IMR-90 (cell line): ENCODE measurements around the gene TM7SF3. TPM values are rescaled to one million over a fixed set of nuclear protein-coding genes. Genes with fewer than 3 reads are reported as not detected.

ENCODE experiments used
- ATAC-seq: fragments of 200-7000 bp; cut with Tn5 transposase; 2 replicates; pipeline ENCODE4 v1.9.1; 2020; ENCODE audit warnings: low read depth, mild to moderate bottlenecking, moderate library complexity
- BruUV-seq: library from RNA; stranded (reverse); fragments of 400-500 nt; replicated peaks from 2 replicates; lab custom pipeline; 2021; lab: Mats Ljungman, UMichigan
- CTCF ChIA-PET: fragments of 300-600 bp; formaldehyde crosslinking; extraction: SDS; loops from one replicate; lab custom pipeline; 2021; ENCODE audit warnings: antibody characterized with exemption; lab: Yijun Ruan, JAX
- POLR2A ChIA-PET: fragments of 300-600 bp; sonication (Branson Sonifier 250); formaldehyde crosslinking; loops from one replicate; lab custom pipeline; 2022; ENCODE audit warnings: antibody characterized with exemption; ENCODE audit not compliant: unreplicated experiment; lab: Charles Lee
- DNase-seq: peaks from one replicate; pipeline ENCODE4 v3.0.0; 2013
- H2AFZ ChIP-seq: replicated peaks from 2 replicates; pipeline ENCODE3; 2013; ENCODE audit warnings: low read length, mild to moderate bottlenecking; ENCODE audit not compliant: poor library complexity
- H2AK5ac ChIP-seq: 2 replicates; pipeline ENCODE4 v1.6.1; 2013; ENCODE audit warnings: low read depth, low read length, inconsistent platforms
- H2AK9ac ChIP-seq: replicated peaks from 2 replicates; pipeline ENCODE3; 2013; ENCODE audit warnings: mild to moderate bottlenecking, low read depth, low read length, moderate library complexity; ENCODE audit not compliant: poor library complexity
- H2BK120ac ChIP-seq: 2 replicates; pipeline ENCODE4 v1.6.1; 2013; ENCODE audit warnings: low read depth, low read length, inconsistent platforms
- H2BK15ac ChIP-seq: 3 replicates; pipeline ENCODE4 v1.6.1; 2013; ENCODE audit warnings: low read depth, low read length, inconsistent platforms
- H2BK20ac ChIP-seq: 2 replicates; pipeline ENCODE4 v1.6.1; 2013; ENCODE audit warnings: low read depth, mild to moderate bottlenecking, inconsistent platforms, low read length, moderate library complexity
- H2BK5ac ChIP-seq: 2 replicates; pipeline ENCODE4 v1.6.1; 2013; ENCODE audit warnings: mild to moderate bottlenecking, low read depth, low read length, inconsistent platforms; ENCODE audit not compliant: poor library complexity, severe bottlenecking
- H3K14ac ChIP-seq: replicated peaks from 2 replicates; pipeline ENCODE4 v1.6.1; 2013; ENCODE audit warnings: low read depth, low read length, inconsistent platforms
- H3K18ac ChIP-seq: 2 replicates; pipeline ENCODE4 v1.6.1; 2013; ENCODE audit warnings: low read depth, low read length, control low read depth
- H3K23ac ChIP-seq: 2 replicates; pipeline ENCODE4 v1.6.1; 2013; ENCODE audit warnings: low read depth, low read length, inconsistent platforms
- H3K27ac ChIP-seq: 2 replicates; pipeline ENCODE4 v1.5.1; 2013; ENCODE audit warnings: mild to moderate bottlenecking, control low read depth, low read length; ENCODE audit not compliant: insufficient read depth
- H3K27me3 ChIP-seq: 2 replicates; pipeline ENCODE4 v1.6.1; 2013; ENCODE audit warnings: low read length; ENCODE audit not compliant: control insufficient read depth, insufficient read depth
- H3K36me3 ChIP-seq: 2 replicates; pipeline ENCODE4 v1.6.1; 2013; ENCODE audit warnings: low read length, mixed read lengths; ENCODE audit not compliant: control insufficient read depth, insufficient read depth
- H3K4ac ChIP-seq: 2 replicates; pipeline ENCODE4 v1.6.1; 2013; ENCODE audit warnings: low read depth, low read length, inconsistent platforms
- H3K4me1 ChIP-seq: 2 replicates; pipeline ENCODE4 v1.6.1; 2013; ENCODE audit warnings: low read length, mixed read lengths; ENCODE audit not compliant: control insufficient read depth, insufficient read depth
- H3K4me2 ChIP-seq: 2 replicates; pipeline ENCODE4 v1.6.1; 2013; ENCODE audit warnings: low read depth, mild to moderate bottlenecking, control low read depth, low read length, moderate library complexity
- H3K4me3 ChIP-seq: 2 replicates; pipeline ENCODE4 v1.5.1; 2013; ENCODE audit warnings: low read depth, mild to moderate bottlenecking, control low read depth, low read length, moderate library complexity; ENCODE audit not compliant: insufficient read depth
- H3K56ac ChIP-seq: 2 replicates; pipeline ENCODE4 v1.6.1; 2013; ENCODE audit warnings: low read length, inconsistent platforms; ENCODE audit not compliant: insufficient read depth; ENCODE audit errors: extremely low read depth
- H3K79me1 ChIP-seq, 2 experiments: 2 replicates each; pipeline ENCODE4 v1.6.1; 2013; ENCODE audit warnings: low read length in 2 of 2, inconsistent platforms in 1 of 2, low read depth in 1 of 2
- H3K9ac ChIP-seq: 2 replicates; pipeline ENCODE4 v1.6.1; 2013; ENCODE audit warnings: low read depth, low read length, control low read depth
- H3K9me1 ChIP-seq: 2 replicates; pipeline ENCODE4 v1.6.1; 2013; ENCODE audit warnings: low read length, inconsistent platforms; ENCODE audit not compliant: insufficient read depth
- H3K9me3 ChIP-seq: 2 replicates; pipeline ENCODE4 v1.6.1; 2013; ENCODE audit warnings: low read length; ENCODE audit not compliant: control insufficient read depth, insufficient read depth
- H4K20me1 ChIP-seq: 2 replicates; pipeline ENCODE4 v1.6.1; 2013; ENCODE audit warnings: low read length, inconsistent platforms; ENCODE audit not compliant: insufficient read depth
- H4K5ac ChIP-seq: 2 replicates; pipeline ENCODE4 v1.6.1; 2013; ENCODE audit warnings: mild to moderate bottlenecking, low read depth, low read length, control low read depth
- H4K8ac ChIP-seq, 2 experiments: 2 replicates each; pipeline ENCODE4 v1.6.1; 2013; ENCODE audit warnings: low read depth in 2 of 2, low read length in 2 of 2, control low read depth in 1 of 2, inconsistent platforms in 1 of 2
- H4K91ac ChIP-seq: 2 replicates; pipeline ENCODE4 v1.6.1; 2013; ENCODE audit warnings: low read depth, low read length, inconsistent platforms; ENCODE audit not compliant: insufficient read depth
- BHLHE40 ChIP-seq: fragments of 150-350 bp; IDR thresholded peaks from 2 replicates; pipeline ENCODE4 v1.6.1; 2016; ENCODE audit warnings: mild to moderate bottlenecking, low read depth, low read length
- ELK1 ChIP-seq: fragments of 150-350 bp; IDR thresholded peaks from 2 replicates; pipeline ENCODE4 v1.6.1; 2016; ENCODE audit warnings: low read depth, mild to moderate bottlenecking, low read length, moderate library complexity, borderline replicate concordance
- FOS ChIP-seq: fragments of 150-350 bp; IDR thresholded peaks from 2 replicates; pipeline ENCODE4 v1.6.1; 2016; ENCODE audit warnings: low read depth, low read length
- MAFK ChIP-seq: IDR thresholded peaks from 2 replicates; pipeline ENCODE4 v1.6.1; 2012; ENCODE audit warnings: low read depth, low read length, improper control_type of control experiment
- MAZ ChIP-seq: IDR thresholded peaks from 2 replicates; pipeline ENCODE4 v1.6.1; 2012; ENCODE audit warnings: low read depth, mild to moderate bottlenecking, low read length, improper control_type of control experiment, moderate library complexity, borderline replicate concordance
- NFE2L2 ChIP-seq: fragments of 150-350 bp; IDR thresholded peaks from 2 replicates; pipeline ENCODE4 v1.6.1; 2016; ENCODE audit warnings: low read depth, mild to moderate bottlenecking, low read length
- POLR2A ChIP-seq: IDR thresholded peaks from 2 replicates; pipeline ENCODE4 v1.6.1; 2012; ENCODE audit warnings: mild to moderate bottlenecking, low read depth, low read length
- RAD21 ChIP-seq: IDR thresholded peaks from 2 replicates; pipeline ENCODE4 v1.6.1; 2012; ENCODE audit warnings: low read length, improper control_type of control experiment
- RCOR1 ChIP-seq: IDR thresholded peaks from 2 replicates; pipeline ENCODE4 v1.6.1; 2012; ENCODE audit warnings: mild to moderate bottlenecking, low read length, improper control_type of control experiment; ENCODE audit not compliant: insufficient replicate concordance
- RFX5 ChIP-seq: IDR thresholded peaks from 2 replicates; pipeline ENCODE4 v1.8.0; 2012; ENCODE audit warnings: low read depth, mild to moderate bottlenecking, low read length, moderate library complexity
- USF2 ChIP-seq: fragments of 150-350 bp; IDR thresholded peaks from 2 replicates; pipeline ENCODE4 v1.6.1; 2017; ENCODE audit warnings: mild to moderate bottlenecking, antibody characterized with exemption, low read length, low read depth
- dilution Hi-C: fragments of 300-500 bp; cut with HindIII; formaldehyde crosslinking; loops from one replicate; pipeline ENCODE4 v1.14.3; 2018; ENCODE audit warnings: low sequenced_read_pairs; ENCODE audit not compliant: unreplicated experiment
- in situ Hi-C: fragments of 300-500 bp; cut with MboI; formaldehyde crosslinking; loops from 3 replicates; pipeline ENCODE4 v1.14.3; 2019; ENCODE audit warnings: low sequenced_read_pairs, inconsistent platforms, mixed read lengths
- intact Hi-C: fragments of 100-400 bp; cut with micrococcal nuclease; formaldehyde crosslinking; loops from 2 replicates; pipeline ENCODE4 v1.10.0; 2022
- polyA plus RNA-seq, 3 experiments: library from polyadenylated mRNA; depleted of rRNA; stranded (reverse); fragments of >200 nt; gene quantifications; 2 replicates each; pipeline ENCODE4 v1.2.3, GENCODE V29; 2012; ENCODE audit warnings: low replicate concordance in 1 of 3
- total RNA-seq: library from RNA; depleted of rRNA; stranded (reverse); fragments of >200 nt; gene quantifications from 2 replicates; pipeline ENCODE4 v1.2.3, GENCODE V29; 2012

TM7SF3 gene
- total and polyA plus RNA-seq, 2 of the 4 experiments (the other 2 are of a cell fraction), result 35.3 to 46.6 TPM

GRCh38 chr12:27063250-27063851 lies 49.2 kb upstream of the TM7SF3 start:
- in situ Hi-C loops (no loop called here), dilution Hi-C loops (no loop called here), intact Hi-C loops (loop anchor here (10.0 kb wide), 1 partner anchor 61 kb away; no protein-coding TSS in a partner anchor)
- H2AK9ac ChIP-seq, result no peak overlapping the region
- POLR2A ChIA-PET, result no interaction called here
- no peaks in the 10 kb centered on the region for H3K9me1 ChIP-seq
- H2BK15ac ChIP-seq, result no peak overlapping the region
- H3K4me1 ChIP-seq, result no peaks in the 10 kb centered on the region
- no TSS peak for BruUV-seq
- no peaks in the 10 kb centered on the region for H3K79me1 ChIP-seq
- no peaks in the 10 kb centered on the region for H3K9me3 ChIP-seq
- H3K18ac ChIP-seq, result no peak overlapping the region
- no peak overlapping the region for H2BK5ac ChIP-seq
- TF ChIP-seq POLR2A (no peak), MAZ (no peak), USF2 (no peak), RFX5 (no peak), MAFK (no peak), RAD21 (no peak), BHLHE40 (no peak), NFE2L2 (no peak), RCOR1 (no peak), FOS (no peak), ELK1 (no peak)
- no peak overlapping the region for H2AK5ac ChIP-seq
- H3K56ac ChIP-seq, result no peak overlapping the region
- H4K8ac ChIP-seq, result no peak overlapping the region
- no peak overlapping the region for H3K4me3 ChIP-seq
- H2BK120ac ChIP-seq, result no peak overlapping the region
- H3K9ac ChIP-seq, result no peak overlapping the region
- H3K27me3 ChIP-seq, result no peaks in the 10 kb centered on the region
- H3K4me2 ChIP-seq, result no peak overlapping the region
- no peak overlapping the region for H2AFZ ChIP-seq
- no peak overlapping the region for H4K91ac ChIP-seq
- H3K4ac ChIP-seq, result no peak overlapping the region
- ATAC-seq (no peak), DNase-seq (no peak)
- no peak overlapping the region for H4K5ac ChIP-seq
- no peak overlapping the region for H3K14ac ChIP-seq
- H3K23ac ChIP-seq, result no peak overlapping the region
- CTCF ChIA-PET, result interaction anchor here (0.6 kb wide), 1 partner anchor 11 kb away, joined by 3 read pairs; no protein-coding TSS in a partner anchor
- no peak overlapping the region for H3K27ac ChIP-seq
- no peak overlapping the region for H2BK20ac ChIP-seq
- H3K36me3 ChIP-seq, result no peaks in the 10 kb centered on the region
- no peaks in the 10 kb centered on the region for H4K20me1 ChIP-seq
